NCI-H2171 (cell line): ENCODE results near the gene USP9X.
"Not testable (repeated sequence)": the region's sequence is repeated elsewhere in the genome, so short reads cannot be mapped to it uniquely, and the experiment has no call there.

Source experiments
- DNase-seq: peaks from one replicate; lab custom pipeline; 2025; lab: John Stamatoyannopoulos, UW

Gene USP9X

GRCh38 chrX:41186946-41187345, 101.7 kb downstream of the USP9X start:
- not testable (repeated sequence) for DNase-seq

- no peak for DNase-seq
These were observed 103.9 kb downstream of the USP9X start for GRCh38 chrX:41189156-41189555.

- DNase-seq, result no peak
These were observed 107.6 kb downstream of the USP9X start for GRCh38 chrX:41192880-41193279.

- DNase-seq, result no peak
These were observed 113.2 kb downstream of the USP9X start for GRCh38 chrX:41198410-41198809.

GRCh38 chrX:41200785-41201184, 115.5 kb downstream of the USP9X start:
- no peak for DNase-seq

GRCh38 chrX:41209853-41210252, 124.6 kb downstream of the USP9X start:
- DNase-seq, result no peak

GRCh38 chrX:41224605-41225004, 139.4 kb downstream of the USP9X start:
- DNase-seq, result no peak

GRCh38 chrX:41233988-41234387, 148.7 kb downstream of the USP9X start:
- DNase-seq, result no peak

GRCh38 chrX:41234471-41234870, 149.2 kb downstream of the USP9X start:
- DNase-seq, result not testable (repeated sequence)

- no peak for DNase-seq
These were observed 149.7 kb downstream of the USP9X start for GRCh38 chrX:41234962-41235361.

- no peak for DNase-seq
These were observed 151.4 kb downstream of the USP9X start for GRCh38 chrX:41236629-41237028.

GRCh38 chrX:41240509-41240908, 155.3 kb downstream of the USP9X start:
- DNase-seq, result no peak

- DNase-seq, result no peak
These were observed 156.7 kb downstream of the USP9X start for GRCh38 chrX:41241962-41242361.

GRCh38 chrX:41245641-41246040, 160.4 kb downstream of the USP9X start:
- DNase-seq, result no peak

- DNase-seq, result no peak
These were observed 165.6 kb downstream of the USP9X start for GRCh38 chrX:41250867-41251266.

GRCh38 chrX:41257801-41258200, 172.6 kb downstream of the USP9X start:
- DNase-seq, result no peak

- DNase-seq, result no peak
These were observed 173.0 kb downstream of the USP9X start for GRCh38 chrX:41258226-41258625.

GRCh38 chrX:41258871-41259270, 173.6 kb downstream of the USP9X start:
- DNase-seq, result no peak

GRCh38 chrX:41259516-41259915, 174.3 kb downstream of the USP9X start:
- no peak for DNase-seq

- DNase-seq, result no peak
These were observed 180.4 kb downstream of the USP9X start for GRCh38 chrX:41265615-41266014.

GRCh38 chrX:41273638-41274037, 188.4 kb downstream of the USP9X start:
- no peak for DNase-seq

GRCh38 chrX:41275661-41276609, 190.7 kb downstream of the USP9X start:
- DNase-seq, result peak; percentile 28

GRCh38 chrX:41276661-41277506, 191.6 kb downstream of the USP9X start:
- DNase-seq, result no peak
